Colon (tissue), 2 donors: ENCODE results near the gene VAMP1.
"Not testable (repeated sequence)": the region's sequence is repeated elsewhere in the genome, so short reads cannot be mapped to it uniquely, and the experiment has no call there.

ENCODE experiments used
- FAIRE-seq: peaks from 2 replicates; lab custom pipeline; 2012; peaks lifted over from hg19 to GRCh38; lab: Jason Lieb, UNC
- donor health status: control.
- donor health status: control.

The VAMP1 gene

DNA sequence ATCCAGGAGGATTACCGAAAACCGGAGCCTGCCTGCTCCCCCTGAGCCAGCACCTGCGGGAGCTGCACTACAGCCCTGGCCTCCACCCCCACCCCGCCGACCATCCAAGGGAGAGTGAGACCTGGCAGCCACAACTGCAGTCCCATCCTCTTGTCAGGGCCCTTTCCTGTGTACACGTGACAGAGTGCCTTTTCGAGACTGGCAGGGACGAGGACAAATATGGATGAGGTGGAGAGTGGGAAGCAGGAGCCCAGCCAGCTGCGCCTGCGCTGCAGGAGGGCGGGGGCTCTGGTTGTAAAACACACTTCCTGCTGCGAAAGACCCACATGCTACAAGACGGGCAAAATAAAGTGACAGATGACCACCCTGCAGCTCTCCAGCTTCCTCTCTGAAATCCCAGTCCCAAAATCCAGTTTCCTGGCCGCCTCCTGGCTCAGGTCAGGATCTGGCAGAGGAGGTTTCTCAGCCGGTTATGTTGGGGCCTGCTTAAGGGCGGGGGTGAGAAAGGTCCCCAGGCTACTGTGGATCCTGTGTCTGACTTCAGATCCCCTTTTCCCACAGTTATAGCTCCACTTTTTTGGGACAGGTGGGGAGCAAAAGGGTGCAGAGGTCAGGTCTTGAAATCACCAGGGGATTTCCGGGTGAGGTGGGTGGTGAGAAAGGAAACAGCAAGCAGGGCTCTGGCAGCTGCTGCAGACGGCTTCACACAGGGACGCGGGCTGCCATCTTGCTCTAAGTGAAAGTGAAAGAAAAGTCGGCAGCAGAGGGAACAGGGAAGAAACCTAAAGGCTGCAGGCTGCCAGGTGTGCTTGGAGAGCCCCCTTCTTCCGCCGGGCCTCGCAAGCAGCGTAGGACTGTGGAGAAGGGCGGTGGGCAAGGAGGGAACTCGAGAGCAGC lies 18.9 kb downstream of the VAMP1 start, which contains the start of gene TAPBPL:
Gene TAPBPL (plus strand): TSS at position 695 of the 897 bp plus-strand sequence. CDS start 207 bp downstream, outside the sequence.
- no peak for FAIRE-seq

DNA sequence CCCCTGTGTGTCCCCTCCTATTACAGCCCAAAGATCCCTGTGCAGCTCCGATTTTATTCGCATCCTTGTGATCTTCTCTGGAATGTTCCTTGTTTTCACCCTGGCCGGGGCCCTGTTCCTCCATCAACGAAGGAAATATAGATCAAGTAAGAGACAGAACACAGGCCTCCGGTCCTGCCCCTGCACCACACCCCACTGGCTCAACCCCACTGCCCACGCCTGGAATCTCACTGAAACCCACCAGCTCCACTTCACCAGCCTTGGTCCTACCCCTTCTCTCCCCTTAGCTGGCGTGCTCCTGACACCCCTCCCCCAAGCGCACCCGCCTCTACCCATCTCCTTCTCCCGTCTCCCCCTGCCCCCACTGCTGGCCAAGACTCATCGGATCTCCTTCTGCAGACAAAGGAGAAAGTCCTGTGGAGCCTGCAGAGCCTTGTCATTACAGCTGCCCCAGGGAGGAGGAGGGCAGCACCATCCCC lies 19.6 kb downstream of the VAMP1 start:
- FAIRE-seq, result no peak

DNA sequence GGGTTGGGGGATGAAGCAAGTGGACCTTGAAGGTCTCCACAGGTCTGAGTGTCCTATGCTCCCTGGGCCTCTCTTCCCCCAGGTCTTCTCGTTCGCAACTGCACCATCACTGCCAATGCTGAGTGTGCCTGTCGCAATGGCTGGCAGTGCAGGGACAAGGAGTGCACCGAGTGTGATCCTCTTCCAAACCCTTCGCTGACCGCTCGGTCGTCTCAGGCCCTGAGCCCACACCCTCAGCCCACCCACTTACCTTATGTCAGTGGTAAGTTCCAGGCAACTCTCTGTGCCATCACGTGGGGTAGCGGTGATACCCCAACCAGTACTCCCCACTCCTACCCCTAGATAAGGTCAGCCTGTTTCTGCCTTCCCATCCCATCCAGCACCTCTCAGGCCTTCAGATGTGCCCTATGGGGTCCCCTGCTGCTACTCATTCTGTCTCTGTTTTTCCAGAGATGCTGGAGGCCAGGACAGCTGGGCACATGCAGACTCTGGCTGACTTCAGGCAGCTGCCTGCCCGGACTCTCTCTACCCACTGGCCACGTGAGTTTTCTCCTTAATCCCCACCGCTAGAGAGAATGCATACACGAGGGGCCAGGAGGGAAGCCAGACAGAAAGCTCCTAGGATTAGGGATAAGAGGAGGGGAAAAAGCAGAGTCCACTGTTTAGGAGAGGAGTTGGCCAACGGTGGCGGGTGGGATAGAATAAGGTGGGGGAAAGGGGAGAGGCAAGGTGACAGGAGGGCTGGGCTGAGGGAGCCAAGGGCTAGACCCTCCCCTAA lies 20.2 kb downstream of the VAMP1 start:
- no peak for FAIRE-seq

DNA sequence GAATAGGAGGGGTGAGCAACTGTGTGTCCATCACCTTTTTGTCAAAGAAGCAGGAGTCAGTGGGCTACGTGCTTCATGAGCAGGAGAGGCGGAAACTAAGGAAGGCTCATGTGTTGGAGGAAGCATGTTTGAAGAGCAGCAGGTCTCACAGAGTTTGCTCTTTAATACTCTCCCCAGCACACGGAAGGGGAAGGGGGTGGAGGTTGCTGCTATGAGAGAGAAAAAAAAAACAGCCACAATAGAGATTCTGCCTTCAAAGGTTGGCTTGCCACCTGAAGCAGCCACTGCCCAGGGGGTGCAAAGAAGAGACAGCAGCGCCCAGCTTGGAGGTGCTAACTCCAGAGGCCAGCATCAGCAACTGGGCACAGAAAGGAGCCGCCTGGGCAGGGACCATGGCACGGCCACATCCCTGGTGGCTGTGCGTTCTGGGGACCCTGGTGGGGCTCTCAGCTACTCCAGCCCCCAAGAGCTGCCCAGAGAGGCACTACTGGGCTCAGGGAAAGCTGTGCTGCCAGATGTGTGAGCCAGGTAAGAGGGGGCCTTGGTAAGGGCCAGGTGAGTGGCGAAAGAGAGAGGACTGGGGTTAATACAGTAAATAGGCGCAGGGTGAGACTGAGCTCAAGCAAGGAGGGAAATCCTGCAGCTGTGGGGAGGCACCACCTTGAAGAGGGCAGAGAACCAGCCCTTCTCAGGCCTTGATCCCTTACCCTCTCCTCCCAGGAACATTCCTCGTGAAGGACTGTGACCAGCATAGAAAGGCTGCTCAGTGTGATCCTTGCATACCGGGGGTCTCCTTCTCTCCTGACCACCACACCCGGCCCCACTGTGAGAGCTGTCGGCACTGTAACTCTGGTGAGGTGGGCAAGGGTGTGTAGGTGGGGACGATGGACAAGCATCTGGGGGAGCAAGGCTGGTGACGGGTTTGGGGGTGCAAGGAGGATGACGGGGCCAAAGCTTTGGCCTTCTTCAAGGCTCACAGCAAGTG lies 25.5 kb downstream of the VAMP1 start, which contains the start of gene CD27:
Gene CD27 (plus strand): TSS at position 252 of the 985 bp plus-strand sequence. CDS start 141 bp downstream, at position 393.
- FAIRE-seq, result no peak

DNA sequence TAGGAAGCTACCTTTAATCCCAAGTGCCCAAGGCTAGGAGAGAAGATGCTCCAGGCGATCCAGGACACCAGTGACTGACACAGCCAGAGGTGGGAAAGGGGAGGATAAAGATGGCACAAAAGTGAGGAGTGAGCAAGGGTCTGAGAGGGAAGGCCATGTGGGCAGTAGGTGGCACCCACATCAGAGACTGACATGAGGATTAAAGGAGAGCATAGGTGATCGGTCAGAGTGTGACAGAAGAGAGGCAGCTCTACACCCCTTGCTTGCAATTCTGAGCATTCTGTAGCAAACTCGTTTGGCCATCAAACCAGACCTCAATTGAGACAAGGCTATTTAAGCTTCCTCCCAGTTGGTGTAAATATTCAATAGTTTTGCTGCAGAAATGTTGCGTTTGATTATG lies 26.4 kb downstream of the VAMP1 start:
- FAIRE-seq, result no peak

DNA sequence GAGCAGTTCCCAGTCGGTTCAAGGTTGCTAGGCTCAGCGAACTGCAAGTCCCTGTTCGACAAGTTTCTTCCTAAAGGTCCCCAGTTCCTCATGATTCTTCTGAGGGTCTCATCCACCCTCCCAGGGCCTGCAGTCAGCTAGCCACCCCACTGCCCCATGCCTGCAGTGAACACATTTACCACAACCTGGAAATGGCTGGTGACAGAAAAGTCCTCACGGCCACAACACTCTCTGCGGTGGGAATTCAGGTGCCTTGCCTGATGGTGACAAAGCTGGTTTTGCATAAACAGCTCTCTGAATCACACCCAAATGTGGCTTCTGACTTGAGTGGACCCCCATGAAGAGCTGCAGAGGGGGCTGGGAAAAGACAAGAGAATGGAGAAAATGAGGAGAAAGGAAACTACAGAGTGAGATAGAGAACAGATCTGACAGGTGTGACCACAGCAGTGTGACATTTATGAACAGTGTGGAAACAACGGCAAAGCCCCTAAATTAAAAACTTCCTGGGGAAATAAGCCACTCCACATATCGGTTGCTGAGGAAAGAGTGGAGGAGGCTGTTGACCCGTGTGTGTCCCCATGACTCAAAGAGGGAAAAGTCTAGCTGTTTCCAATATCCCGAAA lies 27.0 kb downstream of the VAMP1 start:
- no peak for FAIRE-seq

DNA sequence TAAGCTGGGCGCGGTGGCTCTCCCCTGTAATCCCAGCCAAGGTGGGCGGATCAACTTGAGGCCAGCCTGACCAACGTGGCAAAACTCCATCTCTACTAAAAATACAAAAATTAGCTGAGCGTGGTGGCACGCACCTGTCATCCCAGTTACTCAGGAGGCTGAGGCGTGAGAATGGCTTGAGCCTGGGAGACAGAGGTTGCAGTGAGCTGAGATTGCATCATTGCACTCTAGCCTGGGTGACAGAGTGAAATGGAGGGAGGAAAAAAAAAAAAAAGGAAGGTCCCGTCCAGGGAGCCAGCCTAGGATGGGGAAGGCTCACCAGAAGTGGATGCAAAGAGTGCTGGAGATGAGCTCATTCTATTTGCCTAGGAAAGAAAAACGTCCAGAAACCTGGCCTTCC lies 27.6 kb downstream of the VAMP1 start:
- FAIRE-seq, result no peak

DNA sequence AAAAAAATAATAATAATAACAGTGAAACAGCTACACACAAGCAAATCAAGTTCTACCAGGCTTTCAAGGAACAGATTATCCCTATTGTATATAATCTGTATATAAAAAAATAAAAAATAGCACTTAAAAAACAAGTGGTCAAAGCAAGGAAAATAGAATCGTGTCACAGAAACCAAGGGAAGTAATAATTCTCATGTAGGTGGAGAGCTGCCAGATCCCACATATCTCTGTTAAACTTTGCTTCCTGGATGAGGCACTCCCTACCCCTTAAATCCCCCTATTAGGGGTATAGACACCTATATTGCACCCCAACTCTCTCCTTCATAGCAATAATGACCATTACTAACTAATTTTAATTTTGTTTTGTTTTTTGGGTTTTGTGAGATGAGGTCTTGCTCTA lies 30.1 kb downstream of the VAMP1 start:
- FAIRE-seq, result no peak

DNA sequence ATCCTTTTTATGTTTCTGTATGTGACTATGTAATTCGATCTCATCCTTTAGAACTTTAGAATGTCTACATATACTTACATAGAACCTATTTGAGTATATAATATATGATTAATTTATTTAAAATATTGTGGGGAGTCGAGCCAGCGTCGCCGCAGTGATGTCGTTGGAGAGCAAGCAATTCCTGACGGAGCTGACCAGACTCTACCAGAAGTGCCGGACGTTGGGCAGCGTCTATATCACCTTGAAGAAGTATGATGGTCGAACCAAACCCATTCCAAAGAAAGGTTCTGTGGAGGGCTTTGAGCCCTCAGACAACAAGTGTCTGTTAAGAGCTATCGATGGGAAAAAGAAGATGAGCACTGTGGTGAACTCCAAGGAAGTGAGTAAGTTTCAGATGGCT lies 32.1 kb downstream of the VAMP1 start:
- FAIRE-seq, result no peak

DNA sequence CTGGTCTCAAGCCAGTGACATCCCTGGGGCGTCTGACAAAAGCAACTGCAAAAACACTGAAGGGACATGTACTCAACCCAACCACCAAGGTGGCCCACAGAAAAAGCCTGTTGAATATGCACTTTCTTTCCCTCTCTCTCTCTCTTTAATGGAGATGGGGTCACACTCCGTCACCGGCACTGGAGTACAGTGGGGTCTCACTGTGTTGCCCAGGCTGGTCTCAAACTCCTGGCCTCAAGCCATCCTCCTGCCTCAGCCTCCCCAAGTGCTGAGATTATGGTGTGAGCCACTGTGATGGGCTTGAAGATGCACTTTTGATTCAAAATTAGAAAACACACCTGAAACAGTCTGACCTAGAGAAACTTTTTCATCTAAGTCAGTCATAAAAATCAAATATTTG lies 32.9 kb downstream of the VAMP1 start:
- FAIRE-seq, result no peak

DNA sequence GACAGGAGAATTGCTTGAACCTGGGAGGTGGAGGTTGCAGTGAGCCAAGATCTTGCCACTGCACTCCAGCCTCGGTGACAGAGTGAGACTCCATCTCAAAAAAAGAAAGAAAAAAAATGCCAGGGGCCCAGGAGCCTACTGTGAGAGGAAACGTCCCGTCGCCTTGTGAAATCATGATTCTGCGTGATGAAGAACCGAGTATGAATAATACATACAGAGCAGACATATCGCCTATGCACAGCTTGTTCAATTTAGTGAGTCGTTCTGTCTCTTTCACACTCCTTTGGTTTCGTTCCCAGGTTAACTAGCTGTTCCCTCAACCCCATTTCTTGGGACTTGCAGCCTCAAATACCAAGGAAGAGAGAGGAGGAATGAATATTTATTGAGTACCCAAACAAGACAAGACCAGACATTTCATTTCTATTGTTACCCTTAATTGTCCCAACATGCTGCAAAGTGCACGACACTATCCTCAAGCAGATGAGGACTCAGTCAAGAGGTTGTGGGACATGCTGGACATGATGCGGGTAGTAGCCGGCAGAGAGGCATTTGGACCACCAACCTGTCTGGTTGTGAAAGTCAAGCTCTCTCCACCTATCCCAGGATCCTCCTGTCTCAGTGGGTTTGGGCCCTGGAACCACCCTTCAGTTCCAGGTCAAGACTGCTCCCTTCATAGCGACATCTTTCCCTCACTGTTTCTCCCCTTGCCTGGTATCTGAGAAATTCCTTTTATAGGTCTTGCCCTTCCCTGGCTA lies 34.3 kb downstream of the VAMP1 start:
- no peak for FAIRE-seq

DNA sequence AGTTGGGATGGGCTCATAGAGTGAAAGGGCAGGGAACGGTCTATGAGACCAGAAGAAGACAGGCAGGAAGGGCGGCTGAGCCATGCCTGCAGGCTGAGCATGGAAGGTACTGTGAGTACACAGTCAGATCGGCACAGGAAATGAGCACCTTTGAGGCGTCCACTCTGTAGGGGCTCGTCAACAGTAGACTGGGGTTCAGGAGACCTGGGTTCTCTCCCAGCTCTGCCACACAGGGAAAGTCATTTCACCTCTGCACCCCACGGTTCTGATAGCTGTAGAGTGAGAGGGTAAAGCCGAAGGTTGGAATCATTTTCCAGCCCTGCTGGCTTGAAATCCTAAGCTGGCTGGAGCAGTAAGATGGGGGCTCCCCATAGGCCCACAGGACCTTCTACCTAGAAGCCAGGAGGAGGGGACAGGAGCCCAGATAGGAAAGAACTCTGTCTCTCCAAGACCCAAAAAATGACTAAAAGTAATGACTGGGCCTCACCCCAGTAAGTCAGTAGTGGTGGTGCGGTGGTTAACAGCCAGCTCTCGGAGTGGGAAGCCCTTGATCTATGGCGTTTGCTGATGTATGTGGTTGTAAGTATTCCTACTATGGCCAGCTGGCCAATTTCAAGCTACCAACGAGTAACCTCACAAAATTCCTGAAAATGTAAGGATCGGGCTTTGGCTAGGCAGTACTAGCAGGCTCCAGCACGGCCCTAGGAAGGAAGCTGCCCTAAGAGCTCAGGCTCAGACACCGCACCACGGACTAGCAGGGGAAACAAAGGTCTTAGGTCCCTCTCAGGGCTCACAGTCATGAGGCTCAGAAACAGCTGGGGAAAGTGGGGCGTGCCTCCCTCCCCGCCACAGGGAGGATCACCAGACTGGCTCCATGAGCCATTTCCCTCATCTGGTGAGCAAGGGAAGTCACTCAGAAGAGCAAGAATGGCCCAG lies 36.0 kb downstream of the VAMP1 start:
- no peak for FAIRE-seq

DNA sequence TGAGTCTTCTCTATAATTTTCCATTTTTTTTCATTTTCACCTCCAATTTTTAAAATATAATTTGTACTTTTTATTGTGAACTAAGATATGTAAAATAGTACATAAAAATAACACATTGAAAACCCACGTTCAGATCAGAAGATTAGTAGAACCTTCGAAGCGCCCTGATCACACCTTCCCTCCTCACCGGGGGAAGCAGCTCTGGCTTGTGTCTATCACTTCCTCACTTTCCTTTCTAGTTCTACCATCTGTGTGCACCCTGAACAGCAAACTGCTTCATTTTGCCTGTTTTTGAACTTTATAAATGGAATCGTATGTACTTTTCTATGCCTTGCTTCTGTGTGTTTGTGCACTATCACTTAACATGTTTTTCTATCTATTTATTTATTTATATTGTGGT lies 37.5 kb downstream of the VAMP1 start:
- no peak for FAIRE-seq

DNA sequence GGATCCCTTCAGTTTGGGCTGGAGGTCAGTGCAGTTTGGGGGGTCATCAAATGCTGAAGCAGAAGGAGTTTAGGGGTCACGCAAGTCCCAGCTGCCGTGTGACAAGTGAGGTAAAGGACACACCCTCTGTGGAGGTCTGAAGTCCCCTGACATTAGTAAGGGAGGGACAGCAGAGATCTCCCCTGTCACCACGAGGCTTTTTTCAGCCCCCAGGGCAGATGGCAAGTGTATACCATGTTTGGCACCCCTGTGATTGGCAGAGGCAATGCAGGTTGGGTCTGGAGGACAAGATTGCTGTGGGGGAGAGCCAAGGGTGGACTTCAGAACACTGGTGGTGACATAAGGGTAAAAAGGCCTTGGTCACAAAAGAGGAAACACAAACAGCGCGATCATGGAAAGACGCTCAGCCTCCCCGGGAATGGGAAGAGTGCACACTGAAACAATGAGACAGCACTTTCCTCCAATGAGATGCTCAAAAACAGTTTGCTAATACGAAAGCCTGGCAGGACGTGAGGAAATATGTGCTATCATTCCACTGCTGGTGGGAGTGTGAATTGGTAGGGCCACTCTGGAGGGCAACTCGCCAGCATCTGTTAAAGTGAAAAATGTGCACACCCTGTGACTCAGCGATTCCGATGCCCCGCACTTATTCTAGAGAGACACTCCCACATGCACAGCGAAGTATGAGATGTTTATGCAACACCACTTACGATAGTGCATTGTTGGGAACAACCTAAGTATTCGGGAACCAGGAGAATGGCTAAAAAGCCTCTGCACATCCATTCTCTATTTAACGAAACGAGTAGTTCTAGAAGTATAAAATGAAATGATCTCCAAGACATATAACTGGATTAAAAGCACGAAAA lies 40.1 kb downstream of the VAMP1 start:
- no peak for FAIRE-seq

DNA sequence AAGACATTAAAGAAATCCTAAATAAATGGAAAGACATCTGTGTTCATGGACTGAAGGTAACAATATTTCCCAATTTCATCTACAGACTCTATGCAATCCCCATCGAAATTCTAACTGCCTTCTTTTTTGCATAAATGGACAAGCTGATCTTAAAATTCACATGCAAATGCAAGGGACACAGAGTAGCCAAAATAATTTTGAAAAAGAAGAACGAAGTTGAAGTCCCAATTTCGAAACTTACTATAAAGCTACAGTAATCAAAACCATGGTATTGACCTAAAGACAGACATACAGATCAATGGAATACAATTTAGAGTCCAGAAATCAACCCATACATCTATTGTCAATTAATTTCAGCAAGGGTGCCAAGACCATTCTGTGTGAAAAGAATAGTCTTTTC lies 42.2 kb downstream of the VAMP1 start:
- no peak for FAIRE-seq

DNA sequence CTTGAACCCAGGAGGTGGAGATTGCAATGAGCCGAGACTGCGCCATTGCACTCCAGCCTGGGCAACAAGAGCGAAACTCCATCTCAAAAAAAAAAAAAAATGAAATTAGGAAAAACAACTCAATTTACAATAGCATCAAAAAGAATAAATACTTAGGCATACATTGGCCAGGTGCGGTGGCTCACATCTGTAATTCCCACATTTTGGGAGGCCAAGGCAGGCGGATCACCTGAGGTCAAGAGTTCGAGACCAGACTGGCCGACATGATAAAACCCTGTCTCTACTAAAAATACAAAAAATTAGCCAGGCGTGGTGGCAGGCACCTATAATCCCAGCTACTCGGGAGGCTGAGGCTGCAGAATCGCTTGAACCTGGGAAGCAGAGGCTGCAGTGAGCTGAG lies 42.7 kb downstream of the VAMP1 start:
- not testable (repeated sequence) for FAIRE-seq

DNA sequence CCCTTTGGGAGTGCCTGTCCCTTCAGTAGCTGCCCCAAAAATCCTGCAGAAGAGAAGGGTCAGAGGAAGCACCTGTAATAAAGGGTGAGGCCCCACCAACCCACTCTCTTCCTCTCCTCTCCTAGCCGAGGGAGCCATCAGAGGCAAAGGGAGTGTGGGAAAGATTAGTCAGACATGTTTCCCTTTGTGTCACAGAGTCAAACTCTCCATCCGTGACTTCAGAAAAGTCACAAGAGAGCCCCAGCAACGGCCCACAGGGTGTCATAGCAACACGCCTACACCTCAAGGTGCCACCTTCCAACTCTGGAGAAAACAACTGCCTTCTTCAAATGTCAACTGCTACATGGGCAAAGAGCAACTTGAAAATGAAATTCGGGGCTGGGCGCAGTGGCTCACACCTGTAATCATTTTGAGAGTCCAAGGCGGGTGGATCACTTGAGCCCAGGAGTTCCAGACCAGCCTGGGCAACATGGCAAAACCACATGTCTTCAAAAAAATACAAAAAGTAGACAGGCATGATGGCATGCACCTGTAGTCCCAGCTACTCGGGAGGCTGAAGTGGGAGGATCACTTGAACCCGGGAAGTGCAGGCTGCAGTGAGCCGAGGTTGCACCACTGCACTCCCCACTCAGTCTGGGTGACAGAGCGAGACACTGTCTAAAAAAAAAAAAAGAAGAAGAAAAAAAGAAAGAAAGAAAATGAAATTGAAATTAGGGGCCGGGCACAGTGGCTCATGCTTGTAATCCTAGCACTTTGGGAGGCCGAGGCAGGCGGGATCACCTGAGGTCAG lies 43.4 kb downstream of the VAMP1 start:
- no peak for FAIRE-seq
